ENCODE data around the gene TEX36. TPM values are rescaled to one million over a fixed set of nuclear protein-coding genes. Genes with fewer than 3 reads are reported as not detected.
"Not testable (repeated sequence)": the region's sequence is repeated elsewhere in the genome, so short reads cannot be mapped to it uniquely, and the experiment has no call there.

Gene TEX36
- total RNA-seq, 1 donor from 2014 or later, result not detected

DNA sequence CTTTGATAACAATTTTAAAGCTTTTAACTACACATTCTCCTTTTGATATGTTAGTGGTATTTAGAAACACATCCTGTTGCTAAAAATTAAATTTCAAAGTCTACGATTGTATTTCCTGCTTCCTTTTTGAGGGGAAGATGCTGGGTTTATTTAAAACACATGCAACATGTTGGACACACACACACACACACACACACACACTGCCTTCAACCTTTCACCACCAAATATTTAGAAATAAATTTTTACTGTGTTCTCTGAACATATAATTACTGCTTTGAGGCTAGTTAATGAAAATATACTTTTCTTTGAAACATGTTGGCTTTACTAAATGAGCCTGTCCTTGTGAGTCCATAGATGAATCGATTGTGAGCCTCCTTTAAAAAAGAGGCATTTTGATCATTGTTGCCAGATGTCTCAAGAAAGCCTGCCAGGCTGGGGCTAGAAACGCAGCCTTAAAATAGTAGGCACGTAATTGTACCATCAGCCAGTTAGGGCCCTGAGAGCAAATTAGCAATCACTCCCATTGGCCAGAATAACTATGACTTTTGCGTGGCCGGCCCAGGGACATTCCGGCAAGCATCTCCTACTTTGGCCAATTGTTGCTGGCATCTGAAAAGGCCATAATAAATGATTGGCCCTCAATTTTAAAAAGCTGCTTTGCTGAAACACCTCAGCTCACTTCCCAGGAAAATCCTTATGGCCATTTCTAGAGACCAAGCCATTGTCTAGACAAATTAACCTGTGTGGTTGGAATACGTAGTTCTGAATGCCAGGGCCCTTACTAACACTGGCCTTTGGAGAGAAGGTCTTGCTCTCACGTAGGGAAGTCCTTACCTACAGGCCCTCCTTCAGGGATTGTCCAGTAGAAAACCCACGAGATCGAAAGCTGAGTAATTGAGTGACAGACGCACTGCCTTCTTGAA is 9.9 kb upstream of the TEX36 start:
- DNase-seq (ENCODE audit: low spot score), result no peak
- no peak for ATAC-seq

DNA sequence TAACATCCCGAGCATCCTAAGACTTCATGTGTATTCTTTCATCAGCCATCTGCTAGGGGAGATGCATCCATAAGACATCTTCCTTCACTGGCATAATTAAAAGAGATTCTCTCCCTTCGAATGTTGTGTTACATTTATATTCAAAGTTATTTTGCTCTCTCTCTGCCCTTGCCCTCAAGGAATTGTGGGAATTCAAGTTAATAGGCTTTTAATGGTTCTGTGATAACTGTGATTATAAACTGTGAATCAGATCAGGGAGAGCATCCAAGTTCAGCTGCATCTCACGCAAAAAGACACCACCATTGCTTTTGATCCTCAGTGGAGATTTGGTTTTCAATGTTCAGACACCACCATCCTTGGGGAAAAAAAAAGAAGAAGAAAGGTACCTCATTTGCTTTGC is 9.2 kb upstream of the TEX36 start:
- ATAC-seq (no peak), DNase-seq (ENCODE audit: low spot score) (no peak)

DNA sequence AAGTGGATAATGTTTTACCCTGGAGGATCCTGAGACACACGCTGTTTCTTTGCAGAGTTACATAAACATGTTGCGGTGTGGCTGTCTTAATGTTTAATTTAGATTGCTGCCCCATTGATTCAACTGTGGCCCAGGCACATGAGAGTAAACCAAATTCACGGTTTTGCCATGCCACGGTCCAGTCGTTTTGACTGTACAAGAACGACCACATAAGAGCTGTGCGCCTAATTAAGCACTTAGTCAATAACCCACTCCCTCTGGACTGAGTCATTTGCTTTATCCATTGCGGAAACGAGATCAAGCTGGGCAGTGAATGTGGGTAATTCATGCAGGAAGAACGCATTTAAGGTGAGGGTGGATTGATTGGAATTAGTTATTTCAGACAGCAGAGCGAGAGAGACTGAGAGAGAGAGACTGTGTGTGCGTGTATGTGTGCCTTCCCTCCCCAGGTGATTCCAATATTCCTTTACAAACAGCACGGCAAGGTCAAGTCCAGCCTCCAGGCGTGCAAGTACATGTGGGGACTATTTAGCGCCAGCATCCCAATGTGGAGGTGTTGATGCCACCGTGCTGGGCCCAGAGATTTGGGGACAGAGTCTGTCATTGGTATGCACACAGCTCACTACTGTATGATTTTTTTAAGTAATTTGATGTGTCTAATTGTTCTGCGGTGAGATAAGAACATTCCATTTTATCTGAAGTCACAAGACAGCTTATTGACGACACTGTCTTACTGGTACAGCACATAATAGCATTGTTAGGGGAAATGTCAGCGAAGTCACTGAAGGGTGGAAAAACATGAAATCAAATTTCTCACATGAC is 8.4 kb upstream of the TEX36 start:
- no peak for ATAC-seq
- DNase-seq (ENCODE audit: low spot score), result no peak

DNA sequence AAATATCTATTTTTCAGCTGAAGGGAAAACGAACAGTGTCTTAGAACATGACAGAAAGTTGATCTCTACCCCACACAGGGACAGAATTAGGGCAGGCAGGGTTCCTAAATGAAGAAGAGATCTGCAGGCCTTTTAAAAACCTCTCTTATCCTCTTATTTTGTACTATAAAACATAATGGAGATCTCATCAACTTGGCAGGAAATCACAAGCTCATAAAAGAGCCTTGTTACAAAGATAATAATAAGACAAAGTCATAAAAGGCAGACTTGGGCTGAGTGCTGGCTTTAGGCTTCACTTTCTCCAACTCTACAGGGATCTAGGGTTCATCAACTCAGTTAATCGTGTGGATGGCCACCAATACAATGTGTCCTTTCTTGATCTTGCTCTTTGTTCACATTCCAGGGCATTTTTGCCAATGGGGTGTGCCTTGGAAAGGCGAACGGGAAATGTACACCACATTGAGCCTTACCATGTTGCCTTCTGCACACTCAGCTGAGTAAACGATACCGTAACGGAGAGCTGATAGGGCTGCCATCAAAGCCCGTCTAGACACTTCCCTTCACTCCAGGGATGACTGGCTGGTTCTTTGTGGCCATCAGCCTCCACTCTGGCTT is 7.1 kb upstream of the TEX36 start:
- ATAC-seq, result no peak

DNA sequence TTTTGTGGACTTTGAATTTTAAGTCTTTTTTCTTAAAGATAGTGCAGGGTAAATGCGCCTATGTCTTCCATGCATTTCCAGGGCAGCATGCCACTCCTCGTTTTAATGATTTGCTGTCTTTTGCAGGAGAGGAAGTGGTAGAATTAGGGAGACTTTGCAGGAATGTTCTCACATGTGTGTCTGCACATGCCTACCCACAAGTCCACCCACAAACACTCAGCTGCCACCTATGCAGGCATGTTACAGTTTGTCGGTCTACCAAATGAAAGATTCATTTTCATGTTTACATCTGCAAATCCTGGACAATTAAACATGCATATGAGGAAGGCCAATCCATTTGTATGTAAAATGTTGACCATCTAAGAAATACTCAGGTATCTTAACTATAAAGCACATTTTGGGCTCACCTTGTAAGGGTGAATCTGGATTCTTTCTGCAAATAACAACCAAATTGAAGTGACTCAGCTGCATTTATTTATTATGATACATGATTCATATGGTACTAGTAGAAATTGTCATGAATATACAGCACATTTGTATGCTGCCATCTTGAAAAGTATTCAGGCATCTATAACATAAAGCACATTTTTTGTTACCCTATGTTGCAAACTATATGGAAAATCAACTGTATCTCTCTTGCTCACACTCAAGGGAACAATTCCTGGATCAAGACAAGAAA is 4.7 kb upstream of the TEX36 start:
- ATAC-seq, result no peak
- no peak for DNase-seq (ENCODE audit: low spot score)

More for the DNA sequence above, 7.1 kb upstream of the TEX36 start:
- no peak for DNase-seq (ENCODE audit: low spot score)

DNA sequence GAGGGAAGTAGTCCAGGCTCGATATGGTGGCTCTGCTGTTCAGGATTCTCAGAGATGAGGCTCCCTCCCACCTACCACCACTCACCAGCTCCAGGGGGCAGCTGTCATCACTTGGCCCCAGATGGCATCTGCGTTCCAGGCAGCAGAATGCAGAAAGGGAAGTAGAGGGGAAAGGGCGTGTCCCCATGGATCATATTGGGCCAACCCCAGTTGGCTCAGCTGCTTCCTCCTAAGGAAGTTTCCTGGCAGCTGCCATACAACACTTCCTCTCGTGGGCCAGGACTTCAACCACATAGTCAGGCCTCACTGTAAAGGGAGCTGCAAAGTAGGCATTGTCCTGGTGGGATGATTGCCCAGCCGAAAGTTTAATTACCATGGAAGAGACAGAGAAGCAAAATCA is 1.6 kb upstream of the TEX36 start:
- ATAC-seq, result no peak
- no peak for DNase-seq (ENCODE audit: low spot score)

DNA sequence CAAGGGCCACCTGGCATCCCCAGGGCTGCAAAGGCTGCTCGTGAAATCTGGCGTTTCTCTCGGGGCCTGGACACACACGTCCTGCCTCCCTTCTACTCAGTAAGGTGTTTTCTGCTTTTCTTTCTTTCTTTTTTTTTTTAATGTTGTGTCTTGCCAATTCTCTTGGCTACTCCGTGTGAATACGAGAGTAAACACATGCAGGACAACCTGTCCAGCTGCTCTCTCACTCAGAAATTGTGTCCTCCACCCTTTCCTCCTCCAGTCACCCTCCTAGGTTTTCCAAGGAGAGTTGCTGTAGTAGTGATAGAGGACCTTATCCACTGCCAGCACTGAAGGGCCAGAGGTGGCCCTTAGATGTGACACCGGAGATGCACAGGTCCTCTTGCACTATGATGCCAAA is 858 bp upstream of the TEX36 start:
- DNase-seq (ENCODE audit: low spot score) (no peak), ATAC-seq (no peak)

DNA sequence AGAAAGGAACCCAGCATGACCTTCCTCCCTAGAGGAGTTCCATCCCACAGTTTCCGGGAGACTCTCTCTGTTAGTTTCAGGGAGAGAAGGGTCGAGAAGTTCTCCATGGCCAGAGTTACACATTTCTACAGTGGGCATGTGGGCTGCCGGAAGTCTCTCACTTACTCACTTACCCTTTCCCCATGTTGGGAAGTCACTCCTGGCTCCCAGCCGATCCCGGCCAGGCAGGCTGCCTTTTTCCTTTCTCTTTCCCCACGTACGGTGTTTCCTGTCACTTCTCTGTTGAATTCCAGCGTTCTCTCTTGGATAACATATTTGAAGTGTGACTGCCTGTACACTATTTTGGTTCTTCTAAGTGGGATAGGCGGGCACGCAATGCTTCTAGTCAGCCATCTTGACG is 3.5 kb downstream of the TEX36 start:
- ATAC-seq, result no peak
- DNase-seq (ENCODE audit: low spot score), result no peak

DNA sequence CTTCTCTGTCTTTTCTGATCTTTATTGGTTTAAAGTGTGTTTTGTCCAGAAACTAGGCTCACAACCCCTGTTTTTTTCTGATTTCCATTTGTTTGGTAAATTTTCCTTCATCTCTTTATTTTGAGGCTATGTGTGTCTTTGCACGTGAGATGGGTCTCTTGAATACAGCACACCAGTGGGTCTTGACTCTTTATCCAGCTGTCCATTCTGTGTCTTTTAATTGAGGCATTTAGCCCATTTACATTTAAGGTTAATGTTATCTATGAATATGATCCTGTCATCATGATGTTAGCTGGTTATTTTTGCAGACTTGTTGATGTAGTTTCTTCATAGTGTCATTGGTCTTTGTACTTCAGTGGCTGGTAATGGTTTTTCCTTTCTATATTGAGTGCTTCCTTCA is 10.1 kb downstream of the TEX36 start:
- ATAC-seq (no peak), DNase-seq (ENCODE audit: low spot score) (no peak)

DNA sequence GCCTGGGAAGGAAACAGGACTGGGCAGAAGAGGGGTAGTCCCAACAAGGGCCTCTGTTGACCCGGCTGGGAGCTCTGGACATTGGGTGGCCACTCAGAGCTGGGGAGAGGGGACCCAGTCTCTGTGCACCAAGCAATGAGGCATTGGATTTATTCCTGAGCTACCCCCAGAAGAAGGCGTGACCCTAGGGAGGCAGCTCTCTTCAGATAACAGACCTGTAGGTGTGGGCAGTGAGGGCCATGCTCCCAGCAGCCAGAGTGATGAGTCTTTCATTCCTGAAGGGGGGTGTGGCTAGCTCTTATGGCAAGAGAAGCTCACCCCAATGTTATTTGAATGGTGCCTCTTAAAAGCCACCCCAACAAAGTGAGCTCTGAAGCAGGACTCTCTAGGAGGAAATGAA is 20.4 kb downstream of the TEX36 start:
- ATAC-seq (no peak), DNase-seq (ENCODE audit: low spot score) (no peak)

DNA sequence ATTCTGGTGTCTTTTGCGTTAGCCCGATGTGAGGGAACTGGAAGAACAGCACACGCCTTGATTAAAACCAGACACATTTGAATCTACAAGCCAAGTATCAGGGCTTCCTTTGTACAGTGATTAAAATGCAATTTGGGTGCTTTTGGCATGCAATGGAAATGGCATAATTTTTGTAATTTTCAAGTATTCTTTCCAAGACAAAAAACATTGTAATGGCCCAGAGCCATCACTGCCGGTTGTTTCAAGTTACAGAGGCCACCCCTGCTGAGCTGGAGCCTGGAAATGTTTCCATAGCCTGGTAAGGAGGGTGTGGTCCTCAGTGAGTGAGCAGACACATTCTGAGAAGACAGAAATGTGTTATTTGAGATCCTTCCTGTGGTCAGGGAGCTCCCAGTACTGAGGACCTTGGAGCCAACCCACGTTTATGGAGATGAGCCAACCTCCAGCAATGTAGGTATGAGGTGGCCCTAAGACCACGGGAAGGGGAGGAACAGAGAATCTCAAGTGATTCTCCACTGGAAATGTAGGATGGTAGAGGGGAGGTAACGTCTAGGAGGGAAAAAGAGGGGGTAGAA is 20.9 kb downstream of the TEX36 start:
- DNase-seq (ENCODE audit: low spot score), result no peak
- ATAC-seq, result no peak

DNA sequence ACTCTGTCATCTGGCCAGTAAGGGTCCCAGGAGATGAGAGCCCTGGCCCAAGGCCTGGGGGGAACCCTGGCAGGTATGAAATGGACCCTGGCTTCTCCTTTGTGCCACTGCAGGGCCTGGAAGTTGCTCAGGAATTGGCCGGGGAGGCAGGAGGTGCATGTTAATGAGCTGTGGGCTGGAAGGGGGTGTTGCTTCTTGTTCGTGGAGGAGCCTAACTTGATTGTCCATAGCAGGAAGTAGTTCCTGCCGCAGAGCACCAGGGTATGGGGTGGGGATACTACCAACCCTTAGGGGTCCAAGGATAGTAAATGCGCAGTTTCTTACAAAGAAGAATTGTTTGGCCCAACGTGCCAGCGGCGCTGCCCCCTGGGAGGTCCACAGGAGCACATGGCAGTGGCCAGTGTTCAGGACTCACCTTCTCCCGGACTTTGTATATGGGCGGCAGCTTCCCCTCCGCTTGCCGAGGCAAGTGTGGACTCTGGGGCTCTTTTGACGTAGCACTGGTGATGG is 21.5 kb downstream of the TEX36 start:
- ATAC-seq (no peak), DNase-seq (ENCODE audit: low spot score) (no peak)

DNA sequence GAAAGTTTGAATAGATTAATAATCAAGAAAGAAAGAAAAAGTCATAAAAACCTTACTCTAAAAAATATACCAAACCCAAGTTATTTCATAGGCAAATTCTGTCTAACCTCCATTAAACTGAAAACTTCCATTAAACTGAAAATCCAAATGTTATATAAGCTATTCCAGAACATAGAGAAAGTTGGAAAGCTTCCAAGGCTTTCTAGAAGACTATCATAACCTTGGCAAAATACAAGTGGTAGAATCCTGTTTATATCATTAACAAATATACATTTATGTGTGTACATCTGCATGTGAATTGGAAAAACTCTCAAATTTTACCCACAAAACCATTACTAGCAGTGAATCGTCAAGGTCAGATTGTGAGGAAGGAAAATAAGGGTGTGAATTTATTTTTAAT is 23.9 kb downstream of the TEX36 start:
- no peak for DNase-seq (ENCODE audit: low spot score)
- ATAC-seq, result no peak

DNA sequence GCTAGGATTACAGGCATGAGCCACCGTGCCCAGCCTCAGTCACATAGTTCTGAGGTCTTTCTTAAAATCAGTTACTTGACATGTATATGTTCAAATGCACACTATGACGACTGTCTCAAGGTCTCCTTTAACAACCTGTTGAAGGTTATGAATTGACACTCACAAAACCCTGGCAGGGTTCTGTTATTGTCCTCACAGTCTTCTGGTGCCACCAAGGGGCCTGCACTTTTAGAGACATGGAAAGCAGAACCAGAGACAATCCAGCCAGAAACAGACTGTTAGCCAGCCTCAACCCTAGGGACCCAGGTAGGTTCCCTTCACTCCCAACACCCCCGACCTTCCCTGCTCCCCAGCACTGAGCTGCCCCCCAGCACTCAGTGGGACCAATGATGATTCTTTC is 26.4 kb downstream of the TEX36 start:
- DNase-seq (ENCODE audit: low spot score), result no peak
- ATAC-seq, result no peak

DNA sequence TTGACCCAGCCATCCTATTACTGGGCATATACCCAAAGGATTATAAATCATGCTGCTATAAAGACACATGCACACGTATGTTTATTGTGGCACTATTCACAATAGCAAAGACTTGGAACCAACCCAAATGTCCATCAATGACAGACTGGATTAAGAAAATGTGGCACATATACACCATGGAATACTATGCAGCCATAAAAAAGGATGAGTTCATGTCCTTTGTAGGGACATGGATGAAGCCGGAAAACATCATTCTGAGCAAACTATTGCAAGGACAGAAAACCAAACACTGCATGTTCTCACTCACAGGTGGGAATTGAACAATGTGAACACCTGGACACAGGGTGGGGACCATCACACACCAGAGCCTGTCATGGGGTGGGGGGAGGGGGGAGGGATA is 29.9 kb downstream of the TEX36 start:
- not testable (repeated sequence) for ATAC-seq; DNase-seq (ENCODE audit: low spot score)

DNA sequence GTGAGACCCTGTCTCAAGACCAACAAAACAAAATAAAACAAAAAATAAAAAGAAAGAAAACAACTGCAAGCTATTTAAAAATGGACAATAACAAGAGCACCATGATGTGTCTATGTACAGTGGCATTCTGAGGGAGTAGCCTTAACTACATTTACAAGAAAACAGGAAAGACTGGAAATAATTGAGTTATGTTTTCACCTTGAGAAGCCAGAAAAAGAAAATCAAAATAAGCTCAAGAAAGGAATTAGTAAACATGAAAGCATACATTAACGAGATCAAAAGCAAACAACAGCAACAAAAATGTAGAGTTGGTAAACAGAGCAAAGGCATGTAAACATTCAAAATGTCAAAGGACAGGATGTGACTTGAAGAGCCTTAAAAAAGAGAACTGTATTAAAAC is 36.7 kb downstream of the TEX36 start:
- no peak for DNase-seq (ENCODE audit: low spot score)
- no peak for ATAC-seq

DNA sequence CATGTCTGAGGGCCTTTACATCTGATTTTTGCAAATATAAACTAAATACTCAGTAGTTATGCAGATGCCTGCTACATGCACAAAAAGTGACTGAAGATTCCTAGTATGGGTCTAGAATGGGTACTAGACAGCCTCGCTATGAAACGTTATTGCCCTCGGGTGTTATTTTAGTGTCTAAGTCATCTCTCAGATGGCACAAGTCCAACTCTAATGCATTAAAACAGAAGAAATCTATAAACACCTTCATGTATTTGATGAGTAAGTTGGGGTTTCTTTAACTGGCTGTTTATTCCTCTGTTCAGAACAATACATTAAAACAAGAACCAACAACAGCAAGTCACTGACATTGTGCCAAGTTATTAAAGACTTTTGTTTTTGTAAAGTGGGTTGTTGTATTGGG is 41.6 kb downstream of the TEX36 start:
- DNase-seq (ENCODE audit: low spot score) (no peak), ATAC-seq (no peak)

DNA sequence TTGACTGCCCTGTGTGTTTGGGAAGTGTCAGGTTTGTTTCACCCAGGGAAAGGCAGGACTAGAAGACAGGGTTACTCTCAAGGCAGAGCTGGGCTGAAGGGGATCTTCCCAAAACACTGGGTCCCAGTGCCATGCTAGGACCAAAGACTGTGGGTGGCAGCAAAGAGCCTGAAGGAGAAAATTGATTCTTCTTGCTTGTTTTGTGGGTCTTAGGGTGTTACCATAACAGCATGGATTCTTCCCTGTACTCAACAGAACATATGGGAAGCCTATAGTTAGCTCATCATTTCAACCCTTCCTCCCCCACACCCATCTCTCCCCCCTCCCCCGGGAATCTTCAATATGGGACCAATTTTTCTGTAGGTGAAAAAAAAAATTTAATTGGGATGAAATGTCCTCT is 42.3 kb downstream of the TEX36 start:
- ATAC-seq, result no peak

DNA sequence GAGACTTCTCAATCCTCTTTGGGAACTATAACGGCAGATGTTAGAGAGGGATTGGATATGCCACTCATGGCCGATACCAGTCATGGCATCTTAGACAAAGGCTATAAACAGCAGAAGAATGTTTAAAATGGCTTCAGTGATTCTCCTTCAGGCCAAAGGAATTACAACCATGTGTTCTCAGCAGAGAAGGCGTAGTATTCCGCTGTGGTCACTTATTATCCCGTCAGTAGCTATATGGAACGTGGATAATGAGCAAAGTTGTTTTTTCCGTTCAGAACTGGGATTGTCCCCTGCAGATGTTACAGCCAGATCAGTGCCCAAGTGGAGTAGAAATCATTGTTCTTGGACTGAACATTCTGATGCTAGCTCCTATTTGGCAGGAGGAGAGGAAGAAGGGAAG is 43.1 kb downstream of the TEX36 start:
- ATAC-seq (no peak), DNase-seq (ENCODE audit: low spot score) (no peak)

More for the DNA sequence above, 42.3 kb downstream of the TEX36 start:
- DNase-seq (ENCODE audit: low spot score), result no peak

DNA sequence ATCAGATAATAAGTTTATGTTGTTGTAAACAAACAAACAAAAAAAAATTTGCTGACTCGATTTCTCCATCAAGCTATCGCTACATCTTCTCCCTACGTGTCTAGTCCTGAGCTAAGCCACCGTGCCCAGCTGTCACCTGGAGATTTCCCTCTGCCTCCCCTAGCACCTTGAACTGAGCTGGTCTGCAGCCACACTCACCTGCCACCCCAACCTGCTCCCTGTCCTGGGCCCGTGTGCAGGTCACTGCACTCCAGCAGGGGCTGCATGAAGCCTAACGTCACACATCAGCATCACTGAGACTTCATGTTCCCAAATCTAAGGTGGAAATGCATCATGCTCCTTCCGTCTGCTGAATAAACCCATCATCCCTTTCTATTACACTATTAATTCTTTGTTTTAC is 44.4 kb downstream of the TEX36 start:
- ATAC-seq (no peak), DNase-seq (ENCODE audit: low spot score) (no peak)

DNA sequence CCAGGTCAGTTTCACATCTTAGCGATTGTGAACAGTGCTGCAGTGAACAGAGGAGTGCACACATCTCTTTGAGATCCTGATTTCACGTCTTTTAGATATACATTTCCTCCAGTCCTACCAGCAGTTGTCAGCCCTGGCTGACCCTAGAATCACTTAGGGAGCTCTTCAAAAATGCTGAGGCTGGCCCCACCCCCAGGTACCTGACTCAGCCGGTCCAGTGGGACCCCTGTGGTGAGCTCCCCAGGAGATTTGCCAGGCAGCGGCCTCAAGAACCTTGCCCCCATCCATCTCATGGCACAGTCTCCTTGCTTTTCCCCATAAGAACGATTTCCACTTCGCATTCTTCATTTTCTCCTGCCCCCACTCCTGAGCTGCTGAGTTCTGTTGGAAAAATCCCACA is 45.5 kb downstream of the TEX36 start:
- ATAC-seq, result no peak
- no peak for DNase-seq (ENCODE audit: low spot score)

Measured in left lobe of liver (tissue), 2 donors.